Stimulated activated CD8-positive, alpha-beta memory T cell treated with anti-CD3 and anti-CD28 coated beads, Interleukin-7, amount 100 ng/mL, for 4 hours (primary cell): ENCODE data around the gene PRMT9.

Source experiments
- DNase-seq, 2 donors: peaks; one replicate each; pipeline ENCODE4 v3.0.0-alpha.2; 2020; ENCODE audit warnings: low read depth in 2 of 2

PRMT9 gene

DNA sequence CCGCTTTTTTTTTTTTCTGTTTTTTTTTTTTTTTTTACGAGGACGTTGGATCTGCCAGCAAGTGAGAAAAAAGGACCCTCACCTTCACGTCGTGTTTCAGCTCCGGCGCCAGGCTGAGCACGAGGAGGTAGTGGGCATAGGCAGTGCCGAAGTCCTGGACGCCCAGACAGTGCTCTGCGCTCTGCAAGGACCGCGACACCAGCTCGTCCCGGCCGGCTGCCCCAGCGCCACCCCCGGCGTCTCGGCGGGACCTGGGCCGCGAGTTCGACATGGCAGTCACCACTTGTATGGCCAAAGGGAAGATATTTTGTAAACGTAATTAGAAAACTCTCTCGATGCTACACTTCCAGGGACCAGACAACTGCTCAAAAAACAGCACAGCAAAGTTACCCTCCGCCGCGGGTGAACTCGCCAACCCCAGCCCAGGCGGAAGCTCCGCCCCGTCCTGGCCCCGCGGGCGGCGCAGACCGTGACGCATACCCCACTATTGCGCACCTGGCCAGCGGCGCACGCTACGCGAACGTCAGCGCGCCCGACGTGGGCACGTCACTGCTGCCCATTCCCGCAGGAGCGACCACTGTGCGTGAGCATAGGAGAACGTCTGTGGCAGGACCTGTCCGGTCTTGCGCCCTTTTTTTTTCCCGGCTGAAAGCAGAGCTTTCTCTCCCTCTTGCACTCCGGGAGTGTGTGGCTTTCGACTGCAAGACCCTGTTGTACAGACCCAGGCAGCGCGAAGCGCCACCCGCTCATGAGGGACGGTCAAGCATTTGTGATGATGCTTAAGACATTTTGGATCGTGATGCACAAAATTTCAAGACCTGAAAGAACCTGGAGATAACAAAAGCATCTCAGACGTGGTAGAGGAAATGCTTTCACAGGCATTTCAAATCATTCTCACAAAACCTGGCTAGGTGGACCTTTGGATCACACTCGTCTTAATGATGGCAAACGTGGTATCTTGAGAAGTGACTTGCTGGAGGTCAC lies at the start of gene PRMT9:
TSS of gene PRMT9 (minus strand) at position 447 of the 984 bp plus-strand sequence. CDS start at position 271, 176 bp downstream.
- peak; percentile 69 to 85 for DNase-seq

- DNase-seq, result no peak
These were observed 48.7 kb upstream of the PRMT9 start for GRCh38 chr4:147732518-147733235.

DNA sequence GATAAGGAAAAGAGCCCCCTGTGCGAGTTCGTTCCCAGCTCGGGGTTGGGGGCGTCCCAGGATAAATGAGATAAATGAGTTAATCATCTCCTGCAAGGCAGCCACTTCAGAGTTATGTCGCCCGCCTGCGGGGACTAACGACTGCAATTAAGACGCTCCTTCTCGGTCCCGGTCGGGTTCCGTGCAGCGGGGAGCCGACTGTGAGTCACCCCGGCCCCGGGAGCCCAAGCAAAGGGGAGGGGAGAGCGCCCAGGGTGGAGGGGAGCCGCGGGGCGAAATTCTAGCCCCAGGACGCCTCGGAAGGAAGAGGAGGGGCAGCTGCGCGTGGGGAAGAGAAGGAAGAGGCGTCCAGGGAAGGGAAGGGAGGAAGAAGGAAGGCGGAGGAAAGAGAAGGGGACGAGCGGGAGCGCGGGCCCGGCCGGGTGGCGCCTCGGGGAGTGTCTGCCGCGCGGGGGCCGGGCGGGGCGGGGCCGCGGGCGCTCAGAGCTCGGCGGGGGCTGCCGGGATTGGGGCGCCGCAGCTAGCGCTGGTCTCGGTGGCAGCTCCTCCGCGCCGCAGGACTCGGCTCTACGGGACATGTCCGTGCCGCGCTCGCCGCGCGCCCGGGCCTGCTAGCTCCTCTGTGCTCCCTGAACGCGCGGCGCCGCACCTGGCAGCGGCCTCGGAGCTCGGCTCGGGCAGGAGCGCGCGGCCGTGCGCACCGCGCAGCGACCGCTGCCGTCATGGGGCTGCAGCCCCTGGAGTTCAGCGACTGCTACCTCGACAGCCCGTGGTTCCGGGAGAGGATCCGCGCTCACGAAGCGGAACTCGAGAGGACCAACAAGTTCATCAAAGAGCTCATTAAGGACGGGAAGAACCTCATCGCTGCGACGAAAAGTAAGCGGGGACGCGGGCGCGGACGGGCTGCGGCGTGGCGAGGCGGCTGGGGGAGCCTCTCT lies 47.9 kb upstream of the PRMT9 start, which contains the start of gene ARHGAP10:
TSS of gene ARHGAP10 (plus strand) at position 509 of the 938 bp plus-strand sequence. CDS start at position 723, 214 bp downstream.
- DNase-seq, result peak; percentile 52 to 74

DNA sequence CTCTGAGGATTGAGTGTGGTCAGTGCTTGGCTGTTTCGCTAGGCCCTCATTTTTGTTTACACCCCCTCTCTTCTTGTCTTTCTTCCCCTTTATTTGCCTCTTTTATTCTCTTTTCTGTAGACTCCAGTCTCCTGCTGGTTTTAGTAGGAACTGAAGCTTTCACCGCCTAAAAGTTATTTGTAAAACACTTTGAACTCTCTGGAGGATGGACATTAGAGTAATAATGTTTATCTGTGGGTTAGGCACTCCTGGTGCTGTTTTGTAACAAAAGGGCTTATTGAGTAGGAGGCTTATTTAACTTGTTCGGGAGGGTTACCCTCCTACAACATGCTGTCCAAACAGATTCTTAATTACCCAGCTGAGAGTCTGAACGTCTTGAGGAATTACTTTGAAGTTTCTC lies 46.4 kb upstream of the PRMT9 start:
- DNase-seq, result no peak

DNA sequence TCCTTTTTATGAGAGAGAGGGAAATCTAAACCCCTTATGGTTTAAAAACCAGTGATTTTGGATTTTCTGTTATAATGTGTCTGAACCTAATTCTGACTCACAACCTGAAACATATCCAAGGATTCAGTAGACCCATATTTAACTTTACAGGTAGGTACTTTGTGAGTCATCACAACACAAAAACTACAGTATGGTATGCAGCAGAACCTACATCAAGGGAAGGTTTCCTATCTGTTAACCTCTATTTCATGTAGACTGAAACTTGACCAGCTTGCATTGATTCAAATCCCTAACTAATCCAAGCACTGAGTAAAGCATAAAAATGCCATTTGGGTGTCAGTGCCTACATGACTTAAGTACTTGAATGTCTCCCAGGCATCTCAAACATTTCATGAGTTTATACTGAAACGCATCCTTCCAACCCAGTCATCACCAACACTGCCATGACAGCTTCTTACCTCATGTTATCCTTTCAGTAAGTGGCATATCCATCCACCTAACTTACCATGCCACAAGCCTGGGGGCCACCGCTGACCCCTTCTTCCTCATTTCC lies 43.6 kb upstream of the PRMT9 start:
- DNase-seq, result no peak

DNA sequence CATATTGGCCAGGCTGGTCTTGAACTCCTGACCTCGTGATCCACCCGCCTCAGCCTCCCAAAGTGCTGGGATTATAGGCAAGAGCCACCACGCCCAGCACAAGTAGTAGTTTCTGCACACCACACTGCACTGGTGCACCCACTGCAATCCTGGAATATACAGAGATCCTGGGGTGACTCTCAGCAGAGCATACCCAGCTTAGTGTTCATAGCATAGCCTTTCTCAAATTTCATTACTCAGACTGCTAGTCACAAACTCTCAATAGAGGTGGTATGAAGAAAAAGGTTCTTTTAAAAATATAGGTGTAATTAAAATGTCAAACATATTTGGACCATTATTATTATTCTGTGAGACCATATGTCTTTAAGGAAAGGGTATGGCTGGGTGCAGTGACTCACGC lies 41.7 kb upstream of the PRMT9 start:
- DNase-seq, result no peak

GRCh38 chr4:147724468-147725201 lies 40.7 kb upstream of the PRMT9 start:
- DNase-seq, result no peak

GRCh38 chr4:147723326-147723725 lies 39.4 kb upstream of the PRMT9 start:
- no peak for DNase-seq

- no peak for DNase-seq
These were observed 33.9 kb upstream of the PRMT9 start for GRCh38 chr4:147717878-147718277.

GRCh38 chr4:147714575-147715401 lies 30.8 kb upstream of the PRMT9 start:
- DNase-seq, result no peak

- DNase-seq, result no peak
These were observed 26.0 kb upstream of the PRMT9 start for GRCh38 chr4:147709999-147710398.

DNA sequence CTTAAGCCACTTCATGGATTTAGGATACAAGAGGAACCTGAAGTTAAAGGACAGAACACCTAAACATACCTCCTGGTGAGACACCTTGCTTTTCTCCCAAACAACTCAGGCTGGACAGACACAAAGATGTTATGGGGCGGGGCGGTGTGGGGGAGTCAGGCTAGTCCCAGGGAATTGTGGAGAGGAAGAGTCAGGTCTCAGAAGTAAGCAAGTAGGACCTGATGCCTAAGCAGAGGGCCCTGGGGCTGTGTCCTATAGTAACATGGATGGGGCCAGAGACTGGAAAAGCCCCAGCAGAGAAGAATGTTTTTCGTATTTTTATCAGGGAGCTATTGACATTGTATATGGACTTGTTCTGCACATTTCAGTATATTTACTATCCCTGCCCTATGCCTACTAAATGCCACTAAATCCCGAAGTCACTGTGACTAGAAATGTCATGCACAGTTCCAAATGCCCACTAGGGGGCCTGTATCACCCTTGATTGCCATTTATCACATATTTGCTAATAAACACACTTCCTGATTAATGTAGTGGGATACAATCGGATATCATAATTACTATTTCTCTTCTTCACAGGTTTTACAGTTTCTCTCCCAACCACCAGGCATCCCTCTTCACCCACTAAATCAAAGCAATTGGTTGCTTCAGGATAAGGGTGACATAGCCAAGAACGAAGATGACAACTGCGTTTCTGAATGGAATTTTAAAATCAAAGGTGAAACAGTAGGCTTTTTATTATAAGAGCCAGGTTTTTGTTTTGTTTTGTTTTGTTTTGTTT lies 24.1 kb upstream of the PRMT9 start:
- peak in 1 of 2 donors; percentile 45 for DNase-seq

GRCh38 chr4:147704846-147705245 lies 20.9 kb upstream of the PRMT9 start:
- DNase-seq, result no peak

- no peak for DNase-seq
These were observed 12.9 kb upstream of the PRMT9 start for GRCh38 chr4:147696866-147697265.

GRCh38 chr4:147693218-147693617 lies 9.3 kb upstream of the PRMT9 start:
- DNase-seq, result no peak

DNA sequence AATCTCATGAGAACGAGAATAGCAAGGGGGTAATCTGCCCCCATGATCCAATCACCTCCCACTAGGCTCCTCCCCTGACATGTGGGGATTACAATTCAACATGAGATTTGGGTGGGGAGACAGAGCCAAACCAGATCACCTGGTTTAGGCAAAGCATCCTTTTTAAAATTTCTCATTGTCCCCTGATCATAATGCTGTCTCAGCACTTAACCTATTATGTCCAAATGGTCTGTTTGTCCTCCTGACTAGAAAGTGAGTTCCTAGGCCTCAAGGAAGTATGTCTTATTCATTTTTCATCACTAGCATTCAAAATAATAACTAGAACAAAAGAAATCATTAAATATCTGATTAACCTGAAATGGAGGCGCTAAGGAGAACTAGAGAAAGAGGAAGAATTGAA lies 7.9 kb upstream of the PRMT9 start:
- no peak for DNase-seq

DNA sequence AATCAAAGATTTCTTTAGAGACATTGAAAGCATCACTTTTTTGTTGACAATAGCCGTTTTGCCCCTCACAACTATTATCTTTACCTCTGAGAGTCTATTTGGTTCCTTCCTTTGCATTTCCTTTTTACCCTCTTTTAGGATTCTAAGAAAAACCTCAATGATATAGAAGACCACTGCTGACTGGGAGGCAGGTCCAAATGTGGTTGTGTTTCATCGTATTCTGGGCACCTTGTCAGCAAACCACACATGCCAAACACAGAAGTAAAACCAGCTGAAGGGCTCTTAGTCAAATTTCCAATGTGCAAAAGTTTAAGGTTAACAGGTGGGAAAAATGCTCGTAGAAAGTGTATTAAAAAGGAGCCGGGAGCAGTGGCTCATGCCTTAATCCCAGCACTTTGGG lies 5.1 kb upstream of the PRMT9 start:
- no peak for DNase-seq

DNA sequence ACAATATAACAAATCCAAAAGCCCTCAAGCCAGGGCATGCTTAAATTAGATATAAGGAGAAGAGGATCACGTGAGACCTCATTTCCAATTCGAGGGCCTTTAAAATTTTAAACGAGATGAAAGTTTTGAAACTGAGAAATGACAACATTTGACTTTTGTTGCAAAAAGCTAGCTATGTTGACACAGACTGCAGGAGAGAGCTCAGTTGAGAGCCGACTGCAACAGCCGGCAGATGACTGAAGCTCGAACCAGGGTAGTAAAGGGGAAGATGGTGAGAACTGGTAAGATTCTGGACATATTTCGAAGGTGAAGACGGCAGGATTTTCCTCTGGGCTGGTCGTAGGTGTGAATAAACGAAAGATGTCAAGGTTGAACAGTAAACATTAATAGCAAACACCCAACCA lies 773 bp downstream of the PRMT9 start:
- no peak for DNase-seq

GRCh38 chr4:147682755-147683154 lies 1.2 kb downstream of the PRMT9 start:
- no peak for DNase-seq
